GM13977 (cell line): ENCODE results near the gene DENND1A.

Source experiments
- DNase-seq: peaks from one replicate; pipeline ENCODE4 v3.0.0; 2012; ENCODE audit warnings: low spot score
- CTCF ChIP-seq: IDR thresholded peaks from 2 replicates; pipeline ENCODE4 v1.5.1; 2012; ENCODE audit warnings: mild to moderate bottlenecking, control low read depth; ENCODE audit not compliant: insufficient read depth; ENCODE audit errors: extremely low read depth, missing control alignments
- in situ Hi-C: fragments of 300-500 bp; cut with MboI; formaldehyde crosslinking; loops from one replicate; pipeline ENCODE4 v1.12.0; 2022; ENCODE audit warnings: low sequenced_read_pairs, low pct_unique_long_range_greater_than_20kb, mixed read lengths, inconsistent platforms; ENCODE audit not compliant: unreplicated experiment

DENND1A gene

GRCh38 chr9:123928533-123929176, 1.3 kb downstream of the DENND1A start:
- TF ChIP-seq CTCF: no peak
- peak; percentile 62 for DNase-seq
- in situ Hi-C loops: no loop called here

- DNase-seq: peak; percentile 52
- no peak for TF ChIP-seq CTCF
- in situ Hi-C loops: no loop called here
These were observed 2.0 kb downstream of the DENND1A start for GRCh38 chr9:123927625-123928532.

- no peak for TF ChIP-seq CTCF
- in situ Hi-C loops: no loop called here
- DNase-seq: no peak
These were observed 3.0 kb downstream of the DENND1A start for GRCh38 chr9:123926941-123927340.

GRCh38 chr9:123925819-123926218, 4.1 kb downstream of the DENND1A start:
- TF ChIP-seq CTCF: no peak
- no peak for DNase-seq
- in situ Hi-C loops: no loop called here

GRCh38 chr9:123925161-123925560, 4.8 kb downstream of the DENND1A start:
- in situ Hi-C loops: no loop called here
- DNase-seq: no peak
- no peak for TF ChIP-seq CTCF

GRCh38 chr9:123924727-123925126, 5.2 kb downstream of the DENND1A start:
- in situ Hi-C loops: no loop called here
- no peak for TF ChIP-seq CTCF
- DNase-seq: no peak
